Liver (tissue), 9 donors: ENCODE results near the gene NTN1. TPM values are rescaled to one million over a fixed set of nuclear protein-coding genes. Genes with fewer than 3 reads are reported as not detected.
"Not testable (repeated sequence)": the region's sequence is repeated elsewhere in the genome, so short reads cannot be mapped to it uniquely, and the experiment has no call there.

Experiments used
- DNase-seq: peaks from one replicate; pipeline ENCODE4 v3.0.0-alpha.2; 2017; ENCODE audit warnings: low spot score
- H3K27ac ChIP-seq, 2 donors: one replicate each; pipeline ENCODE4 v1.7.0; 2013; ENCODE audit warnings: inconsistent platforms in 2 of 2, low read length in 2 of 2, control low read depth in 1 of 2, low read depth in 1 of 2, mild to moderate bottlenecking in 1 of 2
- H3K27me3 ChIP-seq, 4 donors: one replicate each; pipeline versions ENCODE4 v1.6.1 to v1.7.0; 2013; ENCODE audit warnings: low read length in 3 of 4, inconsistent platforms in 1 of 4, mild to moderate bottlenecking in 1 of 4, moderate library complexity in 1 of 4; ENCODE audit not compliant: control insufficient read depth in 4 of 4, insufficient read depth in 4 of 4
- H3K36me3 ChIP-seq, 4 donors: one replicate each; pipeline versions ENCODE4 v1.6.1 to v1.7.0; 2013; ENCODE audit warnings: low read length in 3 of 4, mild to moderate bottlenecking in 3 of 4, low read depth in 1 of 4, moderate library complexity in 1 of 4; ENCODE audit not compliant: control insufficient read depth in 4 of 4, insufficient read depth in 3 of 4
- H3K4me1 ChIP-seq, 4 donors: one replicate each; pipeline versions ENCODE4 v1.6.1 to v1.7.0; 2013; ENCODE audit warnings: low read length in 3 of 4, mild to moderate bottlenecking in 3 of 4, moderate library complexity in 1 of 4; ENCODE audit not compliant: control insufficient read depth in 4 of 4, insufficient read depth in 4 of 4
- H3K4me3 ChIP-seq, 3 donors: one replicate each; pipeline versions ENCODE4 v1.6.1 to v1.7.0; 2013; ENCODE audit warnings: low read length in 3 of 3, control low read depth in 1 of 3, low read depth in 1 of 3, mild to moderate bottlenecking in 1 of 3
- H3K9ac ChIP-seq, 2 donors: one replicate each; pipeline ENCODE4 v1.7.0; 2013; ENCODE audit warnings: low read length in 2 of 2, mild to moderate bottlenecking in 2 of 2, moderate library complexity in 2 of 2, control low read depth in 1 of 2, low read depth in 1 of 2
- H3K9me3 ChIP-seq, 4 donors: one replicate each; pipeline versions ENCODE4 v1.6.1 to v1.7.0; 2013; ENCODE audit warnings: low read length in 3 of 4; ENCODE audit not compliant: control insufficient read depth in 4 of 4
- CTCF ChIP-seq: fragments of 150-350 bp; IDR thresholded peaks from 2 replicates; pipeline ENCODE4 v1.5.1; 2017; ENCODE audit warnings: improper control_type of control experiment, low read depth, low read length; ENCODE audit not compliant: missing input control
- EGR1 ChIP-seq, 2 donors: IDR thresholded peaks; 2 replicates each; pipeline ENCODE4 v1.6.1; 2016 to 2018; ENCODE audit warnings: antibody characterized with exemption in 2 of 2, low read depth in 2 of 2
- HNF4A ChIP-seq, 2 donors: conservative IDR thresholded peaks; 2 replicates each; pipeline ENCODE4 v1.6.1; 2016; ENCODE audit warnings: antibody characterized with exemption in 2 of 2, mild to moderate bottlenecking in 2 of 2
- HNF4G ChIP-seq: IDR thresholded peaks from 2 replicates; pipeline ENCODE4 v1.6.1; 2016; ENCODE audit warnings: antibody characterized with exemption
- JUND ChIP-seq, 2 donors: IDR thresholded peaks; 2 replicates each; pipeline ENCODE4 v1.6.1; 2016; ENCODE audit warnings: antibody characterized with exemption in 2 of 2
- MAX ChIP-seq: IDR thresholded peaks from 2 replicates; pipeline ENCODE4 v1.6.1; 2016; ENCODE audit warnings: antibody characterized with exemption
- NR2F2 ChIP-seq: IDR thresholded peaks from 2 replicates; pipeline ENCODE4 v1.6.1; 2016; ENCODE audit warnings: antibody characterized with exemption
- RAD21 ChIP-seq, 2 donors: IDR thresholded peaks; 2 replicates each; pipeline ENCODE4 v1.6.1; 2016; ENCODE audit warnings: antibody characterized with exemption in 2 of 2, mild to moderate bottlenecking in 2 of 2
- REST ChIP-seq: IDR thresholded peaks from 2 replicates; pipeline ENCODE4 v1.6.1; 2016; ENCODE audit warnings: antibody characterized with exemption, mild to moderate bottlenecking
- SP1 ChIP-seq: IDR thresholded peaks from 2 replicates; pipeline ENCODE4 v1.6.1; 2018; ENCODE audit warnings: antibody characterized with exemption, mild to moderate bottlenecking
- YY1 ChIP-seq: IDR thresholded peaks from 2 replicates; pipeline ENCODE4 v1.6.1; 2016; ENCODE audit warnings: antibody characterized with exemption, mild to moderate bottlenecking
- ZBTB33 ChIP-seq: IDR thresholded peaks from 2 replicates; pipeline ENCODE4 v1.6.1; 2016; ENCODE audit warnings: antibody characterized with exemption
- WGBS: extraction: QIAGEN DNeasy Blood & Tissue Kit; methylation state at CpG from one replicate; pipeline ENCODE4 v1.1.7; 2013; 5-methylcytosine and 5-hydroxymethylcytosine counted together
- polyA plus RNA-seq, 2 donors: library from polyadenylated mRNA; stranded (reverse) in 1 of 2; unstranded in 1 of 2; fragments of 200-250 nt in 1 of 2; fragments of >200 nt in 1 of 2; fragmentation: Nextera tagmentation in 1 of 2; extraction: Ambion mirVana in 1 of 2; gene quantifications; one replicate each; pipeline versions ENCODE4 v1.2.1 to v1.2.3, GENCODE V29; 2013 to 2015
- total RNA-seq, 2 donors: library from RNA; depleted of rRNA; stranded (reverse); fragments of >200 nt; gene quantifications; one replicate each; pipeline ENCODE4 v1.2.3, GENCODE V29; 2014
- donor health status: healthy.
- donor health status: healthy.
- donor health status: healthy.
- donor health status: healthy.
- donor health status: healthy.

The NTN1 gene
- total and polyA plus RNA-seq, 4 donors: 0.14 to 8.7 (median 4.3) TPM

GRCh38 chr17:9150446-9151090 lies 129.3 kb downstream of the NTN1 start:
- Histone ChIP-seq H3K4me3 (no peak overlapping the region), H3K9ac (no peak overlapping the region), H3K36me3 (no peaks in the 10 kb centered on the region), H3K27me3 (no peaks in the 10 kb centered on the region), H3K9me3 (no peaks in the 10 kb centered on the region), H3K4me1 (no peaks in the 10 kb centered on the region), H3K27ac (no peak overlapping the region)
- DNase-seq: no peak
- TF ChIP-seq ZBTB33: no peak
- TF ChIP-seq SP1: no peak
- TF ChIP-seq YY1: no peak
- no peak for TF ChIP-seq CTCF
- TF ChIP-seq HNF4A (conservative IDR thresholded peaks at IDR 0.05): no peak
- TF ChIP-seq RAD21 (IDR thresholded peaks at IDR 0.05): no peak
- no peak for TF ChIP-seq NR2F2
- WGBS: 80% methylated on average over 25 of the region's 25 CpGs

- no peak for TF ChIP-seq HNF4G
- no peak for TF ChIP-seq SP1
- TF ChIP-seq MAX: no peak
- no peak for TF ChIP-seq REST
- TF ChIP-seq EGR1 (IDR thresholded peaks at IDR 0.05; ENCODE audit: low read depth in 2 of 2): no peak
- no peak for TF ChIP-seq HNF4A (conservative IDR thresholded peaks at IDR 0.05)
- TF ChIP-seq ZBTB33: no peak
- no peak for TF ChIP-seq JUND (IDR thresholded peaks at IDR 0.05)
- Histone ChIP-seq H3K9me3 (no peaks in the 10 kb centered on the region), H3K27me3 (no peaks in the 10 kb centered on the region), H3K9ac (no peak overlapping the region), H3K36me3 (no peaks in the 10 kb centered on the region), H3K4me1 (no peaks in the 10 kb centered on the region), H3K27ac (no peak overlapping the region), H3K4me3 (no peak overlapping the region)
- WGBS: 77% methylated on average over 6 of the region's 6 CpGs
- no peak for DNase-seq
Measured at GRCh38 chr17:9151091-9151490, 129.8 kb downstream of the NTN1 start.

- 97% methylated on average over 10 of the region's 10 CpGs for WGBS
- not testable (repeated sequence) for H3K4me1 ChIP-seq, H3K27ac ChIP-seq, H3K27me3 ChIP-seq, H3K36me3 ChIP-seq, H3K9me3 ChIP-seq, H3K9ac ChIP-seq, DNase-seq, H3K4me3 ChIP-seq
Measured at GRCh38 chr17:9151740-9152139, 130.4 kb downstream of the NTN1 start.
